H1 (cell line): ENCODE results near the gene TMEM121B. TPM values are rescaled to one million over a fixed set of nuclear protein-coding genes. Genes with fewer than 3 reads are reported as not detected.

ENCODE experiments used
- ASH2L ChIP-seq: fragments of 200-600, 300-600 bp; sonication (generic); IDR thresholded peaks from one replicate; pipeline ENCODE4 v1.7.1; 2017; ENCODE audit warnings: low read length
- CHD2 ChIP-seq: IDR thresholded peaks from 2 replicates; pipeline ENCODE4 v1.6.1; 2012; ENCODE audit warnings: low read length, improper control_type of control experiment
- KDM4A ChIP-seq: IDR thresholded peaks from one replicate; pipeline ENCODE4 v1.7.1; 2012; ENCODE audit warnings: low read depth, mild to moderate bottlenecking, moderate library complexity, low read length, inconsistent platforms; ENCODE audit not compliant: severe bottlenecking
- KDM5A ChIP-seq: fragments of 200-600 bp; IDR thresholded peaks from 2 replicates; pipeline ENCODE4 v1.7.1; 2012; ENCODE audit warnings: mild to moderate bottlenecking, low read length, inconsistent platforms, mixed read lengths
- MAX ChIP-seq: IDR thresholded peaks from 2 replicates; pipeline ENCODE4 v1.6.1; 2012; ENCODE audit warnings: inconsistent platforms
- POLR2AphosphoS5 ChIP-seq: IDR thresholded peaks from 2 replicates; pipeline ENCODE4 v1.6.1; 2011; ENCODE audit warnings: low read depth, low read length
- RAD21 ChIP-seq, 2 experiments: IDR thresholded peaks in 1 of 2; conservative IDR thresholded peaks in 1 of 2; 2 replicates each; pipeline ENCODE4 v1.6.1; 2011; ENCODE audit warnings: low read depth in 2 of 2, low read length in 2 of 2, improper control_type of control experiment in 1 of 2, inconsistent platforms in 1 of 2, mild to moderate bottlenecking in 1 of 2, moderate library complexity in 1 of 2
- SUZ12 ChIP-seq: fragments of 200-600 bp; sonication (generic); IDR thresholded peaks from 2 replicates; pipeline ENCODE4 v1.6.1; 2012; ENCODE audit warnings: mild to moderate bottlenecking, inconsistent platforms, low read length, moderate library complexity, mixed read lengths
- TEAD4 ChIP-seq: IDR thresholded peaks from 2 replicates; pipeline ENCODE4 v1.6.1; 2012; ENCODE audit warnings: low read depth, low read length, inconsistent platforms, mixed read lengths
- polyA plus RNA-seq, 7 experiments: library from polyadenylated mRNA; depleted of rRNA in 3 of 7; stranded (reverse) in 5 of 7; unstranded in 2 of 7; fragments of >200 nt in 5 of 7; fragments of 200-250 nt in 2 of 7; gene quantifications; 1 replicate in 5 of 7; 2 replicates in 1 of 7; 4 replicates in 1 of 7; pipeline versions ENCODE4 v1.2.1 to v1.2.3, GENCODE V29; 2011 to 2013; ENCODE audit warnings: missing spikeins in 2 of 7, mixed read lengths in 2 of 7
- total RNA-seq: library from RNA; stranded (reverse); fragmentation: NEBNext Ultra II Directional; extraction: Animal tissue kit (Norgen Biotek cat#: 25700); gene quantifications from 2 replicates; pipeline ENCODE4 v1.2.1, GENCODE V29; 2021

TMEM121B gene
- total and polyA plus RNA-seq, 2 of the 8 experiments (the other 6 are each of a cell fraction or from before 2014, with no cell fraction given), result 4.3 to 6.9 TPM

DNA sequence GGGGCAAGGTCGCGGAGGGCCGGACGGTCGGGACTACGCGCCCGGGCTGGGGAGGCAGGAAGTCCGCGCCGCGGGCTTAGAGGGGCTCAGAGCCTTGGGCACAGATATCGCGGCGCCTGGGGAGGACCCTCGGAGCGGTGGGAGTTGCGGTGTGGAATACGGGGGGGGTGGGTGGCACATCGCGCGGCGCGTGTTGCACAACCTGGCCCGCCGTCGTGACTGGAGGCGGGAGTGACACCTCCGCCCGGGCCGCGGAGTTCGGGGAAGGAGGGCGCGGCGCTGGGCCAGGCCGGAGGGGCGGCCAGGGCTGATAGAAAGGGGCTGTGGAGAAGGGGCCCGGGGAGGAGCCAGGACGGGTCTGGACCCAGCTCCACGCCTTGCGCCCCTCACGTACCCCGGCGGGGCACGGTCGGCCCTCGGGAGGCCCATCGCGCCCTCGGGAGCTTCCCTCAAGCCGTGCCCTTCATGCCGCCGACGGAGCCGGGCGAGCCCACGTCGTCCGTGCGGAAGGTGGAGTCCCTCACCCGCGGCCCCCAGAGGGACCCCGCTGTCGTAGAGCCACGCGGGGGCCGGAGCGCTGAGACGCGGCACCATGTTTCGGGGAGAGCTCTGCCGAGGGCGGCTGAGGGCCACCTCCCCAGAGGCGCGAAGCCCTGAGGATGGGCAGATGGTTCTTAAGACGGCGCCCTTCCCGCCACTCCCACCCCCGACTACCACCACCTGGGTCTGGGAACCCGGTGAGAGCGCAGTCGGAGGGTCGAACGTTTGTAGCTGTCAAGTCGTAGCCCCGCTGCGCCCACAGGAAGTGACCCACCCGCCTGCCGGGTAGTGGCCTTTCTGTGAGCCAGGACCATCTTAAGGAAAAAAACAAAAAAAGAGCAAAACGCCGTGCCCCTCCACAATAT lies 35.6 kb downstream of the TMEM121B start (continued):
- no peak for TF ChIP-seq POLR2AphosphoS5
- TF ChIP-seq KDM4A, result peak; percentile 77
- no peak for TF ChIP-seq RAD21 (IDR thresholded peaks at IDR 0.05 in 1 of 2, conservative IDR thresholded peaks at IDR 0.05 in 1 of 2; ENCODE audit: low read depth in 2 of 2, low read length in 2 of 2)
- no peak for TF ChIP-seq CHD2
- TF ChIP-seq MAX, result peak; percentile 59
- no peak for TF ChIP-seq TEAD4
- no peak for TF ChIP-seq ASH2L
- TF ChIP-seq KDM5A, result no peak
- peak; percentile 54 for TF ChIP-seq SUZ12
